Measurements from ENCODE around the gene TMEM144.

DNA sequence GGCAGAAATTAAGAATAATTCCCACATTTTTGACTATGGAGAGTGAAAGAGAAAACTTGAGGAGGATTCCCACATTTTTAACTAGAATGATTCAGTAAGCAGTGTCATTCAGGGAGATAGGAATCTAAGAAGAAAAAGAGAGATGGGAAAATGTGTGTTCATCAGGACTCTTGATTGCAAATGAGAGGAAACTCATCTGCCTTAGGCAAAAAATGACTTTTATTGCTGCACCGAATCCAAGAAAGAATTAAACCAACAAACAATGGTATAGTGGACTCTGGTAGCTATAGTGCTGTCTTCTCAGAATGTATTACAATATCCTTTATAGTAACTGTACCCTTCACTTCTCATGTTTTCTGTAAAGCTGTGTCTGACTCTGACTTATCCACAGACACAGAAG is 15.0 kb upstream of the TMEM144 start:
- TF ChIP-seq, protein P1, sequence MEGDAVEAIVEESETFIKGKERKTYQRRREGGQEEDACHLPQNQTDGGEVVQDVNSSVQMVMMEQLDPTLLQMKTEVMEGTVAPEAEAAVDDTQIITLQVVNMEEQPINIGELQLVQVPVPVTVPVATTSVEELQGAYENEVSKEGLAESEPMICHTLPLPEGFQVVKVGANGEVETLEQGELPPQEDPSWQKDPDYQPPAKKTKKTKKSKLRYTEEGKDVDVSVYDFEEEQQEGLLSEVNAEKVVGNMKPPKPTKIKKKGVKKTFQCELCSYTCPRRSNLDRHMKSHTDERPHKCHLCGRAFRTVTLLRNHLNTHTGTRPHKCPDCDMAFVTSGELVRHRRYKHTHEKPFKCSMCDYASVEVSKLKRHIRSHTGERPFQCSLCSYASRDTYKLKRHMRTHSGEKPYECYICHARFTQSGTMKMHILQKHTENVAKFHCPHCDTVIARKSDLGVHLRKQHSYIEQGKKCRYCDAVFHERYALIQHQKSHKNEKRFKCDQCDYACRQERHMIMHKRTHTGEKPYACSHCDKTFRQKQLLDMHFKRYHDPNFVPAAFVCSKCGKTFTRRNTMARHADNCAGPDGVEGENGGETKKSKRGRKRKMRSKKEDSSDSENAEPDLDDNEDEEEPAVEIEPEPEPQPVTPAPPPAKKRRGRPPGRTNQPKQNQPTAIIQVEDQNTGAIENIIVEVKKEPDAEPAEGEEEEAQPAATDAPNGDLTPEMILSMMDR (IDR thresholded peaks at IDR 0.05) = no peak
- no peak for TF ChIP-seq POLR2A (IDR thresholded peaks at IDR 0.05)
